SK-N-DZ (cell line): ENCODE results near the gene OR2H2.

Experiments used
- DNase-seq: peaks from one replicate; pipeline ENCODE4 v3.0.0-alpha.2; 2015; ENCODE audit warnings: low spot score

The OR2H2 gene

DNA sequence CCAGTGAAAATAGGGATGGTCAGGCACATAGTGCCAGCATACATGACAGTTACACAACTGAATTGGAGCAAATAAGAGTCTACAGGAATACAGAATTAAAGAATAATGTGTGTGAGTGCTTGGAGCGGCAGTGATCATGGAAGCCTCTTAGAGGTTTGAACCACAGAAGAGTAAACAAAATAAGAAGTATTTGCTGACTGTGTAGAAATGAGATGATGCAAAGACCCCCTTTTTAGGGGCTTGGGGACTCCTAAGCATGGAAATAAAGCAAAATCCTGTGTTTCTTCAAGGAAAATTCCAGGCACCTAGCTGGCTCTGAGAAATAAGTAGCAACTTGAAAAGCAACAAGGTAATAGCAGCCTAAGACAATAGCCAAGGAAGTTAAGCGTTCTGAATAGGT, 6.8 kb downstream of the OR2H2 start:
- DNase-seq, result no peak

- no peak for DNase-seq
Observed at GRCh38 chr6:29593199-29593855, 8.4 kb downstream of the OR2H2 start.

DNA sequence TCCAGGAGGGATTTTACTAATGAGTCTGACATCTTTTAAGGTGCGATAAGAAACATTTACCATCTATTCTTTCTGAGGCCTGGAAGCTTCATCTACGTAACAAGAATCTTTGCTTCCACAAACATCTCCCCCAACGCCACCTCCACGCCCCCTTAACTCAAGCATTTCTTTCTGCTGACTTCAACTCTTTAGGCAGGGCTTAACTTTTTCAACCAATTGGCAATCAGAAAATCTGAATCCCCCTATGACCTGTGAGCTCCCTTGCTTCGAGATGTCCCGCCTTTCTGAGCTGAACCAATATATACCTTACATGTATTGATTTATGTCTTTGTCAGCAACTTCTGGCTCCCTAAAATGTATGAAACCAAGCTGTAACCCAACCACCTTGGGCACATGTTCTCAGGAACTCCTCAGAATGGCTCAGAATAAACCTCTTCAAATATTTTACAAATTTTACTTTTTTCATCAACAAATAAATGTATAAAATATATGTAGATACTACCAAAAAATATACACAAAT, 11.5 kb downstream of the OR2H2 start:
- no peak for DNase-seq

DNA sequence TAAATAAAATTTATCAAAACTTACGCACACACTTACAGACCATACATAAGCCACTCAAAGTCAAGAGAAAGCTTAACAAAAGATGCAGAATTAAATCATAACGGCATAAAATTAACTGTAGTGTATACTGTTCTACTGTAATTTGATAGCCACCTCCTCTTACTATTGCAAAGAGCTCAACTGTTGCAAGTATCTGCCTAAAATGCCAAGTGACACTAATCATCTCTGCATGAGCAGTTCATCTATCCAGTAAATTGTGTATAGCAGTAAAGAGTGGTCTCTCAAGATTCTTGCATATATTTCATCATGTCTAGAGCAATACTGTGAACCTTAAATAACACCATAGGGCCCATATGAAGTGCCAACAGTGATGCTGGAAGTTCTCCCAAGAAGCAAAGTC, 12.3 kb downstream of the OR2H2 start:
- DNase-seq, result no peak

DNA sequence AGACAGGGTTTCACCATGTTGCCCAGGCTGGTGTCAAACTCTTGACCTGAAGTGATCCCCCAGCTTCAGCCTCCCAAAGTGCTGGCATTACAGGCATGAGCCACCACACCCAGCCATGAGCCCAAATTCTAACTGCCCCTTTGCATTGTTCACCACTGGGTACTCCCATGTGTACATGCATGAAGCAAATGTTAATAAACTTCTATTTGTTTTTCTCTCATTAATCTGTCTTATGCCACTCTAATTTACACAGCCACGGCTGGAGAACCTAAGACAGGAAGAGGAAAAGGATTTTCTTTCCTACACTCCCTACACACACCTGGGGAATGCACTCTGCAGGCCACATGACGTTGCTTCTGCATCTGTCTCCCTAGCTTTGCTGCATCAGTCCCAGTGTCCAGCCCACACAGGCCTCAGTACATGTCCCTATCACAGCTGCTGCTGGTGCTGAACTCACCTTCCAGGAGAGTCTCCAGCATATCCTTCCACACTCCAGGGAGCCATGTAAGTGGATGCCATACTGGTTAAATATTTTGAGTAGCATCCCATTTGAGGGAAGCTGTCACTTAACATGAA, 13.3 kb downstream of the OR2H2 start:
- no peak for DNase-seq

GRCh38 chr6:29602564-29603361, 17.8 kb downstream of the OR2H2 start:
- peak; percentile 46 for DNase-seq

- DNase-seq, result no peak
Observed at GRCh38 chr6:29603456-29603855, 18.5 kb downstream of the OR2H2 start.

DNA sequence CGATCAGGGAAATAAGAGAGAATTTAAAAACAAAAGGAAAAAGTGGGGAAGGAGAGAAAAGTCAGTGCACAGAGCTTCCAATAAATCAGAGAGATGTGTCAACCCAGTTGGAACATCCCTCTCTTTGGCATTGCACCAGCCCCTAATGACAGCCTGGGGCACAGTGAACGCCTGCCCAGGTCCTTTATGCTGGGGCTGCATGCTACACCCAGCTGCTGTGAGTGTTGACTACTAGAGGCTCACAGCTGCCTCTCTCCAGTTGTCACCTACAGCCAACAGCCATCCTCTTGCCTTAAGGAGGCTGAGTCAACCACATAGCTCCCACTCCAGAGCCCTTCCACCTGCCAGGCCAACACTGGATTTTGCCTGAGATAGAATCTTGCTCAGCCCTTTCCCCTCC, 19.0 kb downstream of the OR2H2 start:
- DNase-seq, result no peak

DNA sequence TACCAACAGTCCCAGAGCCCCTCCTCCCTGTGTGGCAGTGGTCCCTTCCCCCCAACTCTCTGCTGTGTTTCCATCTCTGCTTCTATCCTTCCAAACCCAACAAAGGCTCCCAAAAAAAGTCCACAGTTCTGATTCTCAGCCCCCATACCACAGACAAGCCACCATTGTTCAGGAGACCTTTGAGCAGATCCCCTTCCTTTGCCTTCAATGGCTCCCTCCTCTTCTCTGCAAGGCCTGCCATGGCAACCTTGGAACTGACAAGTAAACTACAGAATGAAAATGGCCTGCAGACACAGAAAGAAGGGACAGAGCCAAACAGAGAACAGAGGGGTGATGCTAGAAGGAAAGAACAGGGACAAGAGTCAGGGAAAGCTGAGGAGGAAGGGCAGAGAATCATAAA, 23.2 kb downstream of the OR2H2 start:
- no peak for DNase-seq

DNA sequence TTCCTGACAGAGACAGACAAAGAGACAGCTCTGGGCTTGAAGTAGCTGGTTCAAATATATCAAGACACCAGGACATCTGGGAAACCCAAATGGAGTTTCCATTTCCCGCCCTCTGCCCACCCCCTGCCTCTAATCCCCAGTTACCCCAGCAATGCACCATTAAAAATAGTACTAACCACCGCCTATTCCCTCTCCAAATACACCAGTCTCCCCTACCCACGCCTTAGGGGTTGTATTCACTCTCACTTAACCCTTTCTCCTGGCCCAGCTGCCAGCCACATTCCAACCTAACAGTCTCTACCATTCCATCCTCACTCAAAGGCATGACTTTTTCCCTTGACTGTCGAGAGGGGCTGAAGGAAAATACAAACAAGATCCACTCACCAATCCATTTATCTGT, 25.6 kb downstream of the OR2H2 start:
- no peak for DNase-seq

- DNase-seq, result no peak
Observed at GRCh38 chr6:29611426-29611825, 26.5 kb downstream of the OR2H2 start.

GRCh38 chr6:29617782-29618554, 33.0 kb downstream of the OR2H2 start:
- no peak for DNase-seq

- DNase-seq, result no peak
Observed at GRCh38 chr6:29619578-29620160, 34.7 kb downstream of the OR2H2 start.

- DNase-seq, result no peak
Observed at GRCh38 chr6:29620630-29621029, 35.7 kb downstream of the OR2H2 start.

DNA sequence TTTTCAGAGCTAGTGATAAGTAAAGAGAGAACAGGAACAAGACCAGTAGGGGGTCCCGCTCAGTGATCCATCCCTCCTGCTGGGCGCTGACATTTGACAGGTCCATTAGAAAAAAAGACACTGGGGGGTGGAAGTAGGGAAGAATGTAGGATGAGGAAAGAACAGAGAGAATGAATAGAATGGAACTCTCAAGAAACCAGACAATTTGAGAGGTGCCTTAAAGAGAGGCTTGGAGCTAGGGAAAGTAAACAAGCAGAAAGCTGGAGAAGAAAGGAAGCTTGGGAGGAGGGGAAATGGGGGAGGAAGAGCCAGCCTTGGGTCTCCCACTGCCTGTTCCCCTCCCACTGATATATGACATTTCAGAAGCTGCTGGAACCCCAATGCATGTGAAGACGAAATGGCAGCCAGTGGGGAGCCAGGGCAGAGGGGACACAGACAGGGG, 39.6 kb downstream of the OR2H2 start:
- DNase-seq, result no peak

GRCh38 chr6:29625337-29625930, 40.5 kb downstream of the OR2H2 start:
- DNase-seq, result no peak

DNA sequence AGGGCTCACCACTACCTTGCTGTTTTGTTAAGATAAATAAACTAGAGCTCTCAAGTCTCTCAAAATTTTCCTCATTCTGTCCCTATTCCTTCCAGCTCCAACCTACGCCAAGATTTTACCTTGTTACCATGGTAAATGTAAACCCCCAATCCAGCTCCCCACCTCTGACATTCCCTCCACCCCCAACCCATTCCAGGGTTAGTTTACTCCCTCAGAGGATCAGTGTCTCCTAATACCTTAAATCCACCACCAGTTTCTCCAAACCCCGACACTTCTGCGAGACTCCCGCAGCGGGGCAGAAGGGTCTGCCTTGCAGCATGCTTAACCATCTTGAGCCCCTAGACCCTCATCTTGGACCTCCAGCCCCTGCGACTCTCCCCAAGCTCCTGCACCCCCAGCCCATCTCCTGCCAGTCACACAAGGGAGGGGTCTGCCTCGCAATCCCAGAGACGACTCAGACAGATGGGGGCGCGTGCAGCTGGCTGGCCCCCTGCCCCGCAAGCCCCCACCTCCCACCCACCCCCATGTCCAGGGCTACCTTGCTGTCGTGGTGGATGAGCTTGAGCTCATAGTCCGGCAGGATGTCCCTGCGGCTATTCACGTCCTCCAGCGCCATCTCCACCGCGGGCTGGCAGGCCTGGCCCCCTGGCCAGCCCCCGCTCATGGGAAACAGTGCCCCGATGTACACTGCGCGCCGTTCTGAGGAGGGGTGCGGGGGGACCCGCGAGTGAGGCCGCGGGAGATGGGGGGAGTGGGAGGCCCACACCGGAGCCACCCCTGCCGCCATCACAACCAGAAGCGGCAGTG, 42.2 kb downstream of the OR2H2 start:
- DNase-seq, result no peak

DNA sequence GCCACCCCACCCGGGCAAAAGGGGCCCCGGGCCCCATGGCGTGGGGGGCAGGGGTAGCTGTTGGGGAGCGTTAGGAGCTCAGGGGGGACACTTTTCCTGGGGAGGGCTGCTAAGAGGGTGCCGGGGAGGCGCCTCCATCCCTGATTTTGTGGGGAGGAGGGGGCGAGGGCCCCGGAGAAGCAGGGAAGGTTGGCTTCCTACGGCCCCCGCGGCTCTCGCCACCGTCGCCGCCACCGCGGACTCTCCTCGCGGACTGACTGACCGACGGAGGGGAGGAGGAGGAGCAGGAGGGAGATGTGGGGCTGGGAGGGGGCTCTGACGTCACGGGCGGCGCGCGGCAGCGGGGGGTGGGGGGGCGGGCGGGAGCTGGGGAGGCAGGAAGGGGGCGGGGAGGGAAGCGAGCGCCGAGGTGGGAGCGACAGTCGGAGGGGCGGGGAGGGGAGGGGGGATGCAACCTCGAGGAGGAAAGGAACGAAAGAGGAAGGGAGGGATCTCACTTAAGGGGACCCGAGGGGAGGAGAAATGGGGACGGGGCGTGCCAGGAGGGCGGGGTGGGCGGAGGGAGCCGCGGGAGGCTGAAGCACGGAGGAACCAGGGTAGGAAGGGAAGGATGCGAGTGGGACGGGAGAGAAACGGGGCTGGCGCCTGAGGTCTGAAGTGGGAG, 43.0 kb downstream of the OR2H2 start:
- peak; percentile 70 for DNase-seq

GRCh38 chr6:29628419-29629281, 43.7 kb downstream of the OR2H2 start:
- DNase-seq, result peak; percentile 82
